Measurements from ENCODE around the gene SEMA4F. TPM values are rescaled to one million over a fixed set of nuclear protein-coding genes. Genes with fewer than 3 reads are reported as not detected.

Gene SEMA4F
- total RNA-seq, 1 donor = 3.6 TPM

DNA sequence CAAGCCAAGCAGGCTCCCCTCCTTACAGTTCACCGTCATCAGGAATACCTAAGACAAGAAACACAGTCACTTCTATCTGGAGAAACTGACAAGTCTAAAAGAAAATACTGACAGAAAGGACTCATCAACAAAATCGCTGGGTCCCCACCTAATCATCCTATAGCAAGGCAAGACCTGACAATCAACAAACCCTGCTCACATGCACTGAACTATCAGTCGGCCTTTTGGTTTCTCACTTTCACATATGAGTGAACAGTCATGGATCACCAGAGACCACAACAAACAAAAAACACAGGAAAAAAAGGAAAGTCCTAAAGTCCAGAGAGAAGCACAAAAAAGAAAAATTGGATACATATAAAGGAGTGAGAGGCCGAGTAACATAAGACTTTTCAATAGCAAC lies 70.4 kb downstream of the SEMA4F start:
- TF ChIP-seq, protein P1, sequence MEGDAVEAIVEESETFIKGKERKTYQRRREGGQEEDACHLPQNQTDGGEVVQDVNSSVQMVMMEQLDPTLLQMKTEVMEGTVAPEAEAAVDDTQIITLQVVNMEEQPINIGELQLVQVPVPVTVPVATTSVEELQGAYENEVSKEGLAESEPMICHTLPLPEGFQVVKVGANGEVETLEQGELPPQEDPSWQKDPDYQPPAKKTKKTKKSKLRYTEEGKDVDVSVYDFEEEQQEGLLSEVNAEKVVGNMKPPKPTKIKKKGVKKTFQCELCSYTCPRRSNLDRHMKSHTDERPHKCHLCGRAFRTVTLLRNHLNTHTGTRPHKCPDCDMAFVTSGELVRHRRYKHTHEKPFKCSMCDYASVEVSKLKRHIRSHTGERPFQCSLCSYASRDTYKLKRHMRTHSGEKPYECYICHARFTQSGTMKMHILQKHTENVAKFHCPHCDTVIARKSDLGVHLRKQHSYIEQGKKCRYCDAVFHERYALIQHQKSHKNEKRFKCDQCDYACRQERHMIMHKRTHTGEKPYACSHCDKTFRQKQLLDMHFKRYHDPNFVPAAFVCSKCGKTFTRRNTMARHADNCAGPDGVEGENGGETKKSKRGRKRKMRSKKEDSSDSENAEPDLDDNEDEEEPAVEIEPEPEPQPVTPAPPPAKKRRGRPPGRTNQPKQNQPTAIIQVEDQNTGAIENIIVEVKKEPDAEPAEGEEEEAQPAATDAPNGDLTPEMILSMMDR (IDR thresholded peaks at IDR 0.05; ENCODE audit: insufficient read depth, low read length) = no peak
- no peak for DNase-seq (ENCODE audit: low read depth)
- H3K4me3 ChIP-seq (ENCODE audit: low read depth, low read length) = no peak overlapping the region

DNA sequence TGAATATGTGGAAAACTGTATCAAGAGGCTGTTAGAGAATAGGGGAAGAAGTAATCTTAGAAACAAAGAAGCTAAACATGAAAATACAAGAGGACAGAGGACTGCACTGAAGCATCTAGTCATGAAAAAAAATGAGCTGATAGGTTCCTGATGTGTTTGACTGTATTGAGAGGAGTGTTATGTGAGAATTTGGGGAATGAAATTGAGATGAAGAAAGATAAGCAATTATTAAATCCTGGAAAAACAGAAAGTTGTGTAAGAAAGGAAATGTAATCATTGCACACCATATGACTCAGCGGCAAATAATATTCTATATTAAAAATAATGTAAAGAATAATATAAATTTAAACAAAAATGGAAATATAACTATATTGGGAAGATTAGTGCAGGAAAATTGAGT lies 71.2 kb downstream of the SEMA4F start:
- no peak for DNase-seq (ENCODE audit: low read depth)
- H3K4me3 ChIP-seq (ENCODE audit: low read depth, low read length) = no peak overlapping the region
- TF ChIP-seq, protein P1 (IDR thresholded peaks at IDR 0.05; ENCODE audit: insufficient read depth, low read length) = no peak

DNA sequence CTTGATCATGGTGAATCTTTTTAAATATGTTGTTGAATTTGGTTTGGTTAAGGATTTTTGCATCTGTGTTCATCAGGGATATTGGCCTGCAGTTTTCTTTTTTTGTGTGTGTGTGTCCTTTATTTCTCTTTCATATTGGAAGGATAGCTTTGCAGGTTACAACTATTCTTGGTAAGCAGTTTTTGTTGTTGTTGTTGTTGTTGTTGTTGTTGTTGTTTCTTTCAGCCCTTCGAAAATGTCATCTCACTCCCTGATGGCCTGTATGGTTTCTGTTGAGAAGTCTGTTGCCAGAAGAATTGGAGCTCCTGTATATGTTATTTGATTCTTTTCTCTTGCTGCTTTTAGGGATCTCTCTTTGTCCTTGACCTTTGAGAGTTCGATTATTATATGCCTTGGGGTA lies 74.8 kb downstream of the SEMA4F start:
- TF ChIP-seq, protein P1 (IDR thresholded peaks at IDR 0.05; ENCODE audit: insufficient read depth, low read length) = no peak
- DNase-seq (ENCODE audit: low read depth) = no peak
- no peak overlapping the region for H3K4me3 ChIP-seq (ENCODE audit: low read depth, low read length)

DNA sequence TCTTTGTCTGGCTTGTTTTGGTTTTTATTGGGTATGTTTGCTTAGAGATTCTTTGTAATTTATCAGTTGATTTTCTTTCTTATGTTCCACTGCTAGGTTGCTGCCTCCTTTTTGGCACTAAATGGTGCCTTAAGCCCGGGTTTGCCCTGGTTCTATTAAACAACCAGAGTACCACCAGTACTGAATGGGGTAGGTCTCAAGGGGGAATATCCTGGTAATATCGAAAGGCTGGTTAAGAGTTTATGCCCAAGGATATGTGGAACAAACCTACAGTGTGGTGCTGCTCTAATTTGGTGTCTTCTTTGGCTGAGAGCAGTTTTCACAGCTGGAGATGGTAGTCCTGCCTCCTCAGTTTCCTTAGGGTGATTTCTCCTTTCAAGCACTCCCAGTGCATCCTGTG lies 76.5 kb downstream of the SEMA4F start:
- no peak for DNase-seq (ENCODE audit: low read depth)
- no peak overlapping the region for H3K4me3 ChIP-seq (ENCODE audit: low read depth, low read length)
- TF ChIP-seq, protein P1 (IDR thresholded peaks at IDR 0.05; ENCODE audit: insufficient read depth, low read length) = no peak

Other genes starting within 250 kb of the SEMA4F start
- 1.9 and 2.8 TPM in 2 replicates for gene C2orf81, start 232.6 kb upstream of the SEMA4F start, total RNA-seq (ENCODE audit: low replicate concordance)
- gene WDR54, start 232.5 kb upstream of the SEMA4F start, total RNA-seq (ENCODE audit: low replicate concordance) = 16.9 and 34.3 TPM in 2 replicates
- 12.0 and 15.7 TPM in 2 replicates for gene RTKN, start 212.3 kb upstream of the SEMA4F start, total RNA-seq (ENCODE audit: low replicate concordance)
- 13.5 and 28.0 TPM in 2 replicates for gene INO80B, start 199.2 kb upstream of the SEMA4F start, total RNA-seq (ENCODE audit: low replicate concordance)
- 24.4 and 27.6 TPM in 2 replicates for gene WBP1, start 195.8 kb upstream of the SEMA4F start, total RNA-seq (ENCODE audit: low replicate concordance)
- gene MOGS, start 188.9 kb upstream of the SEMA4F start, total RNA-seq (ENCODE audit: low replicate concordance) = 15.2 and 25.3 TPM in 2 replicates
- gene MRPL53, start 181.6 kb upstream of the SEMA4F start, total RNA-seq (ENCODE audit: low replicate concordance) = 19.3 and 30.2 TPM in 2 replicates
- gene CCDC142, start 171.2 kb upstream of the SEMA4F start, total RNA-seq (ENCODE audit: low replicate concordance) = 25.4 and 27.7 TPM in 2 replicates
- gene TTC31, start 171.2 kb upstream of the SEMA4F start, total RNA-seq (ENCODE audit: low replicate concordance) = 10.4 and 16.3 TPM in 2 replicates
- gene LBX2, start 154.6 kb upstream of the SEMA4F start, total RNA-seq (ENCODE audit: low replicate concordance) = 2.0 and 3.0 TPM in 2 replicates
- 27.5 and 28.9 TPM in 2 replicates for gene PCGF1, start 146.6 kb upstream of the SEMA4F start, total RNA-seq (ENCODE audit: low replicate concordance)
- gene TLX2, start 139.8 kb upstream of the SEMA4F start, total RNA-seq (ENCODE audit: low replicate concordance) = not detected in 2 replicates
- gene DQX1, start 128.0 kb upstream of the SEMA4F start, total RNA-seq (ENCODE audit: low replicate concordance) = 0.27 TPM in 1 of 2 replicates, not detected in the other
- 18.1 and 88.0 TPM in 2 replicates for gene AUP1, start 124.5 kb upstream of the SEMA4F start, total RNA-seq (ENCODE audit: low replicate concordance)
- 27.1 and 32.9 TPM in 2 replicates for gene HTRA2, start 124.3 kb upstream of the SEMA4F start, total RNA-seq (ENCODE audit: low replicate concordance)
- gene LOXL3, start 100.3 kb upstream of the SEMA4F start, total RNA-seq (ENCODE audit: low replicate concordance) = 11.9 and 18.5 TPM in 2 replicates
- gene DOK1, start 99.5 kb upstream of the SEMA4F start, total RNA-seq (ENCODE audit: low replicate concordance) = 11.4 and 36.9 TPM in 2 replicates
- gene M1AP, start 5.9 kb upstream of the SEMA4F start, total RNA-seq (ENCODE audit: low replicate concordance) = not detected in 2 replicates
- 20.0 and 35.4 TPM in 2 replicates for gene HK2, start 179.9 kb downstream of the SEMA4F start, total RNA-seq (ENCODE audit: low replicate concordance)